GM18511 (cell line): Measurements from ENCODE around the gene OR13C8.
"Not testable (repeated sequence)": the region's sequence is repeated elsewhere in the genome, so short reads cannot be mapped to it uniquely, and the experiment has no call there.

Experiments
- ATAC-seq: cut with Tn5 transposase; IDR thresholded peaks from one replicate; pipeline ENCODE4 v1.9.1; 2021; ENCODE audit warnings: mild to moderate bottlenecking, moderate library complexity; ENCODE audit not compliant: unreplicated experiment

The OR13C8 gene, protein sequence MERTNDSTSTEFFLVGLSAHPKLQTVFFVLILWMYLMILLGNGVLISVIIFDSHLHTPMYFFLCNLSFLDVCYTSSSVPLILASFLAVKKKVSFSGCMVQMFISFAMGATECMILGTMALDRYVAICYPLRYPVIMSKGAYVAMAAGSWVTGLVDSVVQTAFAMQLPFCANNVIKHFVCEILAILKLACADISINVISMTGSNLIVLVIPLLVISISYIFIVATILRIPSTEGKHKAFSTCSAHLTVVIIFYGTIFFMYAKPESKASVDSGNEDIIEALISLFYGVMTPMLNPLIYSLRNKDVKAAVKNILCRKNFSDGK

GRCh38 chr9:104568868-104569267 is at the start of gene OR13C8:
Gene OR13C8 (plus strand): TSS chr9:104569168. CDS start chr9:104569168, 0 bp downstream.
- ATAC-seq: no peak

- ATAC-seq: not testable (repeated sequence)
These were observed 48.7 kb upstream of the OR13C8 start for GRCh38 chr9:104520241-104520640.

- no peak for ATAC-seq
These were observed 41.9 kb upstream of the OR13C8 start, which contains the start of gene OR13C4 for GRCh38 chr9:104527109-104527508. Gene OR13C4 (minus strand): TSS chr9:104527209. CDS start chr9:104527209, 0 bp downstream.

GRCh38 chr9:104536756-104537155 is 32.2 kb upstream of the OR13C8 start, which contains the start of gene OR13C3:
Gene OR13C3 (minus strand): TSS chr9:104536856. CDS start chr9:104536723, 133 bp downstream.
- no peak for ATAC-seq

DNA sequence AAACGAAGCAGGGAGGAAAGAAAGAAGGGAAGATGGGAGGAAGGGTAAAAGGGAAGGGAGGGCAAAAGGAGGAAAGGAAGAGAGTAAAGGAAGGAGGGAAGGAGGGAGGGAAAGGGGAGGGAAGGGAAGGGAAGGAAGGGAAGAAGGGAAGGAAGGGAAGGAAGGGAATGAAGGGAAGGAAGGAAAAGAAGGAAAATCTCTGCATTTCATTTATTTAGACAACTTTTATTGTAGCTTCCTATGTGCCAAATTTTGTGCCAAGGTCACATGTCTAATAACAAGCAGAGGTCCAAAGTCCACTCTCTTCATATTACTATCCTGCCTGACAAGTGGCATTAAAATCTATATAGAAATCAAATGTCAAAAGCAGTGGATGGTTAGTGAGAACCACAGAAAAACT is 29.7 kb upstream of the OR13C8 start:
- ATAC-seq: no peak

- no peak for ATAC-seq
These were observed 24.3 kb upstream of the OR13C8 start for GRCh38 chr9:104544644-104545043.

GRCh38 chr9:104553261-104553660 is 15.7 kb upstream of the OR13C8 start:
- ATAC-seq: no peak

- ATAC-seq: no peak
These were observed 13.4 kb upstream of the OR13C8 start for GRCh38 chr9:104555521-104555920.

DNA sequence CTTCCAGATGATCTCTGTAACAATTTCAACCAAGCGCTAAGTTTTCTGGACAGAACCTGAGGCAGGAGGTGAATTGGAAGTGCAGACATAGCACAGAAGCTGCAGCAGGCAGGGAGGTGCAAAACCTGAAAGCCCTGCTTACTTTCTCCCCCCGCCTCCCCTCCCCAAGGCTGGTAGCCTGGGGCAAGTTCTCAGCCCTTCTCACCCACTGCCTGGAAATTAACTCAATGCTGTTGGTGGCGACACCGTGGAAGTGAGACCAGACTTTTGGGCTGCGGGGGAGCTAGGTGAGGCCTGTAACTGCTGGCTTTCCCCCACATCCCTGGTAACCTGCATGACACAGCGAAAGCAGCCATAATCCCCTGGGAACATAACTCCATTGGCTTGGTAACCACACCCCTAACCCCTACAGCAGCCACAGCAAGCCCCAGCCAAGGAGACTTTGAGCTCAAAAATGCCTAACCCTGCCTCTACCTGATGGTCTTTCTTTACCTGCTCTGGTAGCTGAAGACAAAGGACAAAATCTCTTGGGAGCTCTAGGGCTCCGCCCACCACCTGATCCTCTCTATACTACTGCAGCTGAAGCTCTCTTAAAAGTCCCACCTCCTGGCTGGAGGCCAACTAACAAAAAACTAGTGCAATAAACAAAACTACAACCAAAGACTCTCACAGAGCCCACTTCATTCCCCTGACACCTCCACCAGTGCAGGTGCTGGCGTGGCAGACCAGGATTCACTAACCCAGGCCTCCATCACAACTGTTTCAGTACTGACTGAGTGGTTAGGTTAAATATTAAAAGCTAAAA is 11.9 kb upstream of the OR13C8 start:
- ATAC-seq: peak; percentile 51

- ATAC-seq: no peak
These were observed 4.6 kb upstream of the OR13C8 start for GRCh38 chr9:104564358-104564757.

DNA sequence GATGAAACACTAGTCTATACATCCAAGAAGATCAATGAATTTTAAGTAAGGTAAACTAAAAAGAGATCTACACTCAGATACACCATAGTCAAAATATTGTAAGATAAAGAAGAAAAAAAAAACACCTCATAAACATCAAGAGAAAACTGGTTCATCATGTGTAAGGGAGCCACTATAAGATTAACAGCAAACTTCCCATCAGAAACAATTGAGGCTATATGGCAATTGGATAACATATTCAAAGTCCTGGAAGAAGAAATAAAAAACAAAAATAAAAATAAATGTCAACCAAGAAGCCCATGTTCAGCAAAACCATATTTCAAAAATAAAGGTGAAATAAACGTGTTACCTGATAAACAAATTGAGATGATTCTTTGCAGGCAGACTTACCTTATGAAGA is 3.6 kb downstream of the OR13C8 start:
- no peak for ATAC-seq

GRCh38 chr9:104575456-104575855 is 6.5 kb downstream of the OR13C8 start:
- no peak for ATAC-seq

- ATAC-seq: no peak
These were observed 8.3 kb downstream of the OR13C8 start for GRCh38 chr9:104577263-104577662.

GRCh38 chr9:104580562-104580961 is 11.6 kb downstream of the OR13C8 start:
- ATAC-seq: no peak

GRCh38 chr9:104586496-104587180 is 17.7 kb downstream of the OR13C8 start:
- no peak for ATAC-seq

- ATAC-seq: no peak
These were observed 20.7 kb downstream of the OR13C8 start for GRCh38 chr9:104589626-104590025.

DNA sequence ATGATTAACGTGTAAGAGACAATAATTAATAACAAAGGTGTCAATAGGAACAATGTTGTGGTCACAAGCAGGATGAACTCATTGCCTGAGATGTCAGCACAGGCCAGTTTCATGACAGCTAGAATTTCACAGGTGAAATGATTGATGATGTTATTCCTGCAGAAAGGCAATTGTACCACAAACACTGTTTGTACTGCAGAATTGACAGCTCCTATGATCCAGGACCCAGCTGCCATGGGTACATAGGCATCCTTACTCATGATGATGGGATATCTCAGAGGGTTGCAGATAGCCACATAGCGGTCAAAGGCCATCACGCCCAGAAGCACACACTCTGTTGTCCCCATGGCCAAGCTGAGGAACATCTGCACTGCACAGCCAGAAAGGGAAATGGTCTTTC is 29.8 kb downstream of the OR13C8 start:
- ATAC-seq: not testable (repeated sequence)

DNA sequence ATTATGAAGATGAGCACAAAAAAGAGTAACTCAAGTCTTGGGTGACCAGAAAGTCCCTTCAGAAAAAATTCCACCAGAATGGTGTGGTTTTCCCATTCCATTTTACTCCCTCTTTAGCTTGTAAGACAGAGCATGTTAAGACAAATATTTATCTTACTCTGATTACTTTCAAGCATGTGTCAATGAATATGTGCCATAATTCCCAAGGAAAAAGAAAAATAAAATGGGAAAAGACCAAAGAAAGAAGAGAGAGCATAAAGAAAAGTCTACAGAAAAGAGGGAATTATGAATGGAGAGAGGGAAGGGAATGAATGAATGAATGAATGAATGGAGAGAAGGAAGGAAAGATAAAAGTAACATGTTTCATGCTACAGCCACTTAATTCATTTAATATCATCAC is 30.3 kb downstream of the OR13C8 start, which contains the start of gene OR13C5:
Gene OR13C5 (minus strand): TSS at position 101 of the 400 bp plus-strand sequence. CDS start 0 bp downstream, at position 101.
- ATAC-seq: not testable (repeated sequence)

GRCh38 chr9:104604801-104605200 is 35.8 kb downstream of the OR13C8 start:
- ATAC-seq: peak; percentile 65

DNA sequence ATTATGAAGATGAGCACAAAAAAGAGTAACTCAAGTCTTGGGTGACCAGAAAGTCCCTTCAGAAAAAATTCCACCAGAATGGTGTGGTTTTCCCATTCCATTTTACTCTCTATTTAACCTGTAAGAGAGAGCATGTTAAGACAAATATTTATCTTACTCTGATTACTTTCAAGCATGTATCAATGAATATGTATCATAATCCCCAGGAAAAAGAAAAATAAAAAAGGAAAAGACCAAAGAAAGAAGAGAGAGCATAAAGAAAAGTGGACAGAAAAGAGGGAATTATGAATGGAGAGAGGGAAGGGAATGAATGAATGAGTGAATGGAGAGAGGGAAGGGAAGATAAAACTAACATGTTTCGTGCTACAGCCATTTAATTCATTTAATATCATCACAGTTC is 36.6 kb downstream of the OR13C8 start, which contains the start of gene OR13C2:
Gene OR13C2 (minus strand): TSS at position 101 of the 400 bp plus-strand sequence. CDS start 0 bp downstream, at position 101.
- not testable (repeated sequence) for ATAC-seq

- ATAC-seq: no peak
These were observed 37.2 kb downstream of the OR13C8 start for GRCh38 chr9:104606152-104606551.
